ENCODE data around the gene FAM229B. TPM values are rescaled to one million over a fixed set of nuclear protein-coding genes. Genes with fewer than 3 reads are reported as not detected.

Gene FAM229B
- total and polyA plus RNA-seq, 2 of the 8 experiments (the other 6 are each of a cell fraction or from before 2014, with no cell fraction given) = 10.0 to 10.4 TPM

DNA sequence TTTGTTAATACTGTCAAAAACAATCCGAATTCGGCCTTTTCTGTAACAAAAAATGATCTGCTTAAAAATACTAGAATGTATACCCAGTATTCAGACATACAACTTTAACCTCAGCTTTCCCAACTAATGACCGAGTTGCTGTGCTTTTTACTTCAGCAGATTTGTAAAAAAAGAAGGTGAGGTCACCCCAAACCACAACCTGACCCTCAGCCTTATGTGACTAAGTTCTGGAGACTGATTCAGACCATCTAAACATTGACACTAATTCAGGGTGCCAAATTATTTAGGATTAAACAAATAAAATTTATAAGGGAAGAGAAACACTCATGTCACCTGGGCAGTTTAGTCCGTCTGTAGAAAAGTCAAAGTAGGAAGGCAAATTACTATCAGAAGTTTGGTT is 25.8 kb upstream of the FAM229B start:
- Histone ChIP-seq H3K4me1 (replicated peaks in 1 of 4; ENCODE audit: control insufficient read depth in 3 of 4, insufficient read depth in 4 of 4, low read length in 3 of 4) (no peaks in the 10 kb centered on the region), H3K79me1 (ENCODE audit: low read depth, low read length) (no peaks in the 10 kb centered on the region), H2AFZ (ENCODE audit: low read length) (no peak overlapping the region), H4K5ac (ENCODE audit: insufficient read length, low read depth, low read length) (no peak overlapping the region), H2BK120ac (replicated peaks; ENCODE audit: low read depth, low read length) (no peak overlapping the region), H4K20me1 (replicated peaks in 1 of 2; ENCODE audit: control insufficient read depth in 1 of 2, insufficient read depth in 2 of 2, low read length in 2 of 2) (no peaks in the 10 kb centered on the region), H2BK5ac (ENCODE audit: low read depth, low read length) (no peak overlapping the region), H3K27ac (ENCODE audit: low read depth, low read length) (no peak overlapping the region), H3K14ac (ENCODE audit: insufficient read length) (no peak overlapping the region), H3K9ac (replicated peaks in 1 of 4; ENCODE audit: extremely low read depth in 1 of 4, low read depth in 3 of 4, low read length in 3 of 4) (no peak overlapping the region), H3K23me2 (ENCODE audit: low read depth, low read length) (peaks cover 2% of the 10 kb centered on the region; the same call in 1 of the 2 replicates), H3K36me3 (ENCODE audit: control insufficient read depth in 2 of 4, insufficient read depth in 4 of 4, low read length in 3 of 4) (no peaks in the 10 kb centered on the region), H2BK20ac (ENCODE audit: low read length) (no peak overlapping the region), H3K27me3 (replicated peaks in 1 of 4; ENCODE audit: control insufficient read depth in 3 of 4, extremely low read depth in 1 of 4, insufficient read depth in 3 of 4, low read length in 3 of 4) (no peaks in the 10 kb centered on the region), H3K4me3 (ENCODE audit: extremely low read depth in 1 of 4, insufficient read depth in 2 of 4, low read depth in 3 of 4, low read length in 4 of 4) (no peak overlapping the region), H4K91ac (replicated peaks; ENCODE audit: insufficient read length, low read length) (no peak overlapping the region), H3K18ac (ENCODE audit: extremely low read depth, low read length) (no peak overlapping the region), H3K79me2 (ENCODE audit: control insufficient read depth in 1 of 2, insufficient read depth in 2 of 2, low read length in 2 of 2) (no peaks in the 10 kb centered on the region), H2BK12ac (ENCODE audit: low read depth, low read length) (no peak overlapping the region), H3K9me3 (ENCODE audit: insufficient read depth in 2 of 2, low read depth in 1 of 2, low read length in 1 of 2) (no peaks in the 10 kb centered on the region; a peak in 1 of 4 replicates), H2AK5ac (ENCODE audit: low read depth, low read length) (no peak overlapping the region), H3K4me2 (ENCODE audit: insufficient read depth in 1 of 2, low read depth in 2 of 2, low read length in 2 of 2) (no peak overlapping the region), H2BK15ac (ENCODE audit: low read length) (no peak overlapping the region), H4K8ac (ENCODE audit: extremely low read depth, insufficient read depth, low read length) (no peak overlapping the region), H3K4ac (replicated peaks; ENCODE audit: insufficient read length, low read depth, low read length) (no peak overlapping the region), H3K56ac (replicated peaks; ENCODE audit: insufficient read length, low read depth, low read length) (no peak overlapping the region), H3K23ac (ENCODE audit: insufficient read length) (no peak overlapping the region)
- DNase-seq (ENCODE audit: low read depth in 1 of 2, low spot score in 2 of 2) = no peak
- CTCF ChIA-PET (ENCODE audit: partially characterized antibody) = interaction anchor here (0.6 to 1.1 kb wide), 4 partner anchors 11 to 805 kb away, joined by 3 to 6 read pairs (median 3); no protein-coding TSS in a partner anchor
- FAIRE-seq = no peak
- 89% methylated on average over 4 of the region's 4 CpGs; no CpG with 5 or more reads in 1 of the 2 experiments for WGBS, 2 experiments (ENCODE audit: extremely low coverage in 1 of 2, insufficient coverage in 1 of 2, insufficient read length in 1 of 2, insufficient replicate concordance in 2 of 2, low coverage in 1 of 2, low lambda C conversion rate in 2 of 2, missing lambda C conversion rate in 1 of 2)
- POLR2A ChIA-PET (ENCODE audit: partially characterized antibody) = no interaction called here
- no peak for TF ChIP-seq CBX5 (IDR thresholded peaks at IDR 0.05; ENCODE audit: low read depth, low read length)
- no peak for TF ChIP-seq POLR2A (IDR thresholded peaks at IDR 0.05; ENCODE audit: control extremely low read depth in 1 of 2, low read depth in 2 of 2, low read length in 2 of 2)
- no peak for TF ChIP-seq SIRT6 (IDR thresholded peaks at IDR 0.05; ENCODE audit: low read length)
- TF ChIP-seq CHD1 (IDR thresholded peaks at IDR 0.05; ENCODE audit: low read depth, low read length) = no peak
- TF ChIP-seq HDAC6 (IDR thresholded peaks at IDR 0.05; ENCODE audit: low read depth, low read length) = no peak
- no peak for TF ChIP-seq HDAC2 (IDR thresholded peaks at IDR 0.05; ENCODE audit: borderline replicate concordance in 1 of 2, low read depth in 2 of 2, low read length in 2 of 2)
- TF ChIP-seq SP2 (IDR thresholded peaks at IDR 0.05; ENCODE audit: low read length) = no peak
- TF ChIP-seq ASH2L (IDR thresholded peaks at IDR 0.05; ENCODE audit: low read length) = no peak
- no peak for TF ChIP-seq SRF (IDR thresholded peaks at IDR 0.05; ENCODE audit: low read depth, low read length)
- TF ChIP-seq TAF1 (IDR thresholded peaks at IDR 0.05; ENCODE audit: low read depth, low read length) = no peak
- no peak for TF ChIP-seq CREB1 (IDR thresholded peaks at IDR 0.05)
- no peak for TF ChIP-seq JUN (IDR thresholded peaks at IDR 0.05; ENCODE audit: low read depth, low read length)
- TF ChIP-seq RXRA (IDR thresholded peaks at IDR 0.05; ENCODE audit: insufficient read depth, low read depth, low read length) = no peak
- no peak for TF ChIP-seq TEAD4 (IDR thresholded peaks at IDR 0.05; ENCODE audit: low read depth, low read length)

Data from H1 (cell line).